GM18520 (cell line): ENCODE results near the gene YIPF2.
"Not testable (repeated sequence)": the region's sequence is repeated elsewhere in the genome, so short reads cannot be mapped to it uniquely, and the experiment has no call there.

ENCODE experiments used
- ATAC-seq: cut with Tn5 transposase; IDR thresholded peaks from one replicate; pipeline ENCODE4 v1.9.1; 2021; ENCODE audit not compliant: unreplicated experiment

YIPF2 gene

GRCh38 chr19:10941649-10942048 is 13.2 kb upstream of the YIPF2 start:
- not testable (repeated sequence) for ATAC-seq

- ATAC-seq, result no peak
These were observed 8.2 kb upstream of the YIPF2 start for GRCh38 chr19:10936661-10937084.

- no peak for ATAC-seq
These were observed 7.1 kb upstream of the YIPF2 start for GRCh38 chr19:10935371-10936059.

GRCh38 chr19:10929402-10929794 is 959 bp upstream of the YIPF2 start:
- ATAC-seq, result no peak

GRCh38 chr19:10927730-10928562 is 493 bp downstream of the YIPF2 start:
- no peak for ATAC-seq

- no peak for ATAC-seq
These were observed 3.8 kb downstream of the YIPF2 start for GRCh38 chr19:10924597-10924996.

GRCh38 chr19:10923260-10924112 is 5.0 kb downstream of the YIPF2 start:
- no peak for ATAC-seq

- no peak for ATAC-seq
These were observed 5.8 kb downstream of the YIPF2 start for GRCh38 chr19:10922638-10923014.

- ATAC-seq, result no peak
These were observed 6.4 kb downstream of the YIPF2 start for GRCh38 chr19:10921910-10922637.

GRCh38 chr19:10921199-10921909 is 7.1 kb downstream of the YIPF2 start:
- ATAC-seq, result no peak

GRCh38 chr19:10920781-10921180 is 7.7 kb downstream of the YIPF2 start:
- no peak for ATAC-seq

GRCh38 chr19:10920288-10920655 is 8.2 kb downstream of the YIPF2 start:
- ATAC-seq, result no peak

GRCh38 chr19:10919352-10920287 is 8.8 kb downstream of the YIPF2 start:
- ATAC-seq, result no peak

GRCh38 chr19:10918359-10918758 is 10.1 kb downstream of the YIPF2 start:
- ATAC-seq, result no peak

GRCh38 chr19:10916602-10917001 is 11.8 kb downstream of the YIPF2 start:
- ATAC-seq, result no peak

GRCh38 chr19:10915130-10916091 is 13.0 kb downstream of the YIPF2 start:
- no peak for ATAC-seq

GRCh38 chr19:10913716-10914340 is 14.6 kb downstream of the YIPF2 start:
- ATAC-seq, result no peak

- no peak for ATAC-seq
These were observed 15.8 kb downstream of the YIPF2 start for GRCh38 chr19:10912619-10913018.
